GM06990 (cell line): Measurements from ENCODE around the gene FLT3LG.

Source experiments
- DNase-seq: peaks from one replicate; pipeline ENCODE4 v3.0.0-alpha.2; 2011; ENCODE audit not compliant: insufficient read length; ENCODE audit errors: extremely low read depth
- H3K27me3 ChIP-seq: replicated peaks from 2 replicates; pipeline ENCODE4 v1.6.0; 2011; ENCODE audit warnings: low read length; ENCODE audit not compliant: control insufficient read depth, insufficient read depth
- H3K36me3 ChIP-seq: 2 replicates; pipeline ENCODE4 v1.5.1; 2011; ENCODE audit warnings: low read length; ENCODE audit not compliant: control insufficient read depth, insufficient read depth
- H3K4me3 ChIP-seq: replicated peaks from 2 replicates; pipeline ENCODE4 v1.5.1; 2011; ENCODE audit warnings: low read depth, mild to moderate bottlenecking, control low read depth, low read length
- TF ChIP-seq, protein P1 (sequence below): IDR thresholded peaks from 2 replicates; pipeline ENCODE4 v1.5.1; 2011; ENCODE audit warnings: low read length, control low read depth, mild to moderate bottlenecking, inconsistent platforms; ENCODE audit not compliant: insufficient read depth, poor library complexity, severe bottlenecking

Gene FLT3LG

GRCh38 chr19:49486710-49487276 lies 12.8 kb downstream of the FLT3LG start:
- no peak for DNase-seq
- H3K4me3 ChIP-seq: no peak overlapping the region
- H3K36me3 ChIP-seq: peaks cover 30% of the 10 kb centered on the region
- TF ChIP-seq, protein P1, sequence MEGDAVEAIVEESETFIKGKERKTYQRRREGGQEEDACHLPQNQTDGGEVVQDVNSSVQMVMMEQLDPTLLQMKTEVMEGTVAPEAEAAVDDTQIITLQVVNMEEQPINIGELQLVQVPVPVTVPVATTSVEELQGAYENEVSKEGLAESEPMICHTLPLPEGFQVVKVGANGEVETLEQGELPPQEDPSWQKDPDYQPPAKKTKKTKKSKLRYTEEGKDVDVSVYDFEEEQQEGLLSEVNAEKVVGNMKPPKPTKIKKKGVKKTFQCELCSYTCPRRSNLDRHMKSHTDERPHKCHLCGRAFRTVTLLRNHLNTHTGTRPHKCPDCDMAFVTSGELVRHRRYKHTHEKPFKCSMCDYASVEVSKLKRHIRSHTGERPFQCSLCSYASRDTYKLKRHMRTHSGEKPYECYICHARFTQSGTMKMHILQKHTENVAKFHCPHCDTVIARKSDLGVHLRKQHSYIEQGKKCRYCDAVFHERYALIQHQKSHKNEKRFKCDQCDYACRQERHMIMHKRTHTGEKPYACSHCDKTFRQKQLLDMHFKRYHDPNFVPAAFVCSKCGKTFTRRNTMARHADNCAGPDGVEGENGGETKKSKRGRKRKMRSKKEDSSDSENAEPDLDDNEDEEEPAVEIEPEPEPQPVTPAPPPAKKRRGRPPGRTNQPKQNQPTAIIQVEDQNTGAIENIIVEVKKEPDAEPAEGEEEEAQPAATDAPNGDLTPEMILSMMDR: no peak
- no peaks in the 10 kb centered on the region for H3K27me3 ChIP-seq

DNA sequence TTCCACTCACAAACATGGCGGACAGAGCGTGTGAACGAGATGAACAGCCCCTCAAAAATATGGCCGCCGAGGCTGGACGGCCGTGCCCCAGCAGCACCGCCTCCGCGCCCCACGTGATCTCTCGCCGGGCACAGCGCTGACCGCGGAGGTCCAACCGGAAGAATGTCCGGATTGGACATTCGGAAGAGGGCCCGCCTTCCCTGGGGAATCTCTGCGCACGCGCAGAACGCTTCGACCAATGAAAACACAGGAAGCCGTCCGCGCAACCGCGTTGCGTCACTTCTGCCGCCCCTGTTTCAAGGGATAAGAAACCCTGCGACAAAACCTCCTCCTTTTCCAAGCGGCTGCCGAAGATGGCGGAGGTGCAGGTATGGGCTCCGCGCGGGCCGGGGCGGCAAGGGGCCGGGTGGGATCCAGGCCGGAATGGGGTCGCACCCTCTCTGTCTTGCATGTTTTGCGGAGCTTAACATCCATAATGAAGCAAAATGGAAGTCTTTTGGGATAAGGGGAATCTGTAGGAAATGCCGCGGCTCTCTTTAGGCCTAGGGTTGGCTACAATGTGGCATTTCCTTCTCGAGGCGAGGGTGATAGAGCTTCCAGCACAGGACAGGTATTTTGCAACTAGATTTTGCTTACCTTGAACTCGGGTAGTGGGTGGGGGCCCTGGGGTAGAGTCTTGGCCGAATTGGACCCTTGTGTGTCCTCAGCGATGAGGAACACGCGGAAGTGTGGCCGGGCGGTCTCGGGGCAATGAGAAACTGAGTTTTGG lies 13.4 kb downstream of the FLT3LG start, which contains the start of gene RPL13A:
RPL13A (plus strand) TSS at position 332 of the 769 bp plus-strand sequence; CDS start at position 354, 22 bp downstream.
- Histone ChIP-seq H3K4me3 (peak within 1 kb of the TSS; percentile 99), H3K27me3 (no peaks in the 10 kb centered on the region), H3K36me3 (peaks cover 33% of the 10 kb centered on the region)
- DNase-seq: peak; percentile 99
- TF ChIP-seq, protein P1: no peak

GRCh38 chr19:49488046-49488862 lies 14.2 kb downstream of the FLT3LG start:
- TF ChIP-seq, protein P1: no peak
- H3K36me3 ChIP-seq: peaks cover 33% of the 10 kb centered on the region
- H3K4me3 ChIP-seq: peak overlapping the region; percentile 99

GRCh38 chr19:49488863-49489537 lies 15.0 kb downstream of the FLT3LG start:
- H3K36me3 ChIP-seq: peaks cover 33% of the 10 kb centered on the region
- H3K27me3 ChIP-seq: no peaks in the 10 kb centered on the region
- DNase-seq: no peak
- TF ChIP-seq, protein P1: no peak
- peak overlapping the region; percentile 99 for H3K4me3 ChIP-seq

More at GRCh38 chr19:49488046-49488862, 14.2 kb downstream of the FLT3LG start:
- no peaks in the 10 kb centered on the region for H3K27me3 ChIP-seq
- DNase-seq: no peak

DNA sequence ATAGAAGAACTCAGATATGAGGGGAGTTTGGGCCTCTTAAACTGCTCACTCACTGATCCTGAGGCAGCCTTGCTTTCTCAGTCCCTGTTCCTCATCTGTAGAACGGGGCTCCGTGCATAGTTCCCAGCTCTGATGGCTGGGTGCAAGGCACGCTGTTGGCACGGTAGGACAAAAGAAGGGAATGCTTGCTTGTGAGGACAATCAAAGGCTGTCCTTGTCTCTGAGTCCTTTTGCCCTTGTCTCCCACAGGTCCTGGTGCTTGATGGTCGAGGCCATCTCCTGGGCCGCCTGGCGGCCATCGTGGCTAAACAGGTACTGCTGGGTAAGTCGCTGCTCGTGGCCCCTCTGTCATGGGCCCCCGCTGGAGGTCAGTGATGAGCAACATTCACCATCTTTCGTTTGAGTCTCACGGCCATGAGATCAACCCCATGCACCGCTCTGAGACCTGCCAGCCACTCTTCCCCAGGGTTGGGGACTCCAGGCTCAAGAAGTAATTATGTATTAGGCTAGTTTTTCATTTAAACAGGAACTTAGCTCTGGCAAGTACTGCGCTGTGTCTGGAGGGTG lies 15.7 kb downstream of the FLT3LG start:
- no peak for DNase-seq
- Histone ChIP-seq H3K36me3 (peaks cover 33% of the 10 kb centered on the region), H3K27me3 (no peaks in the 10 kb centered on the region), H3K4me3 (peak overlapping the region; percentile 99)
- TF ChIP-seq, protein P1: peak; percentile 69
